ENCODE data around the gene KRTAP10-8. TPM values are rescaled to one million over a fixed set of nuclear protein-coding genes. Genes with fewer than 3 reads are reported as not detected.

KRTAP10-8 gene
- total RNA-seq, 1 donor from 2014 or later: not detected

GRCh38 chr21:44650973-44651675 is 39.2 kb downstream of the KRTAP10-8 start:
- no peaks in the 10 kb centered on the region for H3K27me3 ChIP-seq
- no peak overlapping the region for H3K4me2 ChIP-seq
- Mint-ChIP-seq H3K4me1 (peaks cover 10% of the 10 kb centered on the region), H3K9me3 (peaks cover 14% of the 10 kb centered on the region), H3K27me3 (ENCODE audit: insufficient read depth, low read depth) (peaks cover 18% of the 10 kb centered on the region), H3K36me3 (peaks cover 4% of the 10 kb centered on the region), H3K4me3 (no peak overlapping the region), H3K27ac (no peak overlapping the region)
- peaks cover 14% of the 10 kb centered on the region for H3K4me1 ChIP-seq
- H2AFZ ChIP-seq (replicated peaks): no peak overlapping the region
- no peak for TF ChIP-seq EZH2phosphoT487 (IDR thresholded peaks at IDR 0.05)
- no peak for TF ChIP-seq EZH2 (IDR thresholded peaks at IDR 0.05)
- no peak for TF ChIP-seq CTCF (IDR thresholded peaks at IDR 0.05)
- H3K9me3 ChIP-seq (ENCODE audit: low read depth): no peaks in the 10 kb centered on the region
- H4K20me1 ChIP-seq (ENCODE audit: low read depth): no peaks in the 10 kb centered on the region
- H3K36me3 ChIP-seq: no peaks in the 10 kb centered on the region
- no peak overlapping the region for H3K4me3 ChIP-seq
- H3K9ac ChIP-seq: no peak overlapping the region
- no peak overlapping the region for H3K27ac ChIP-seq
- no peaks in the 10 kb centered on the region for H3K79me2 ChIP-seq (ENCODE audit: low read depth)
- DNase-seq (ENCODE audit: low spot score): no peak
- peaks cover 7% of the 10 kb centered on the region for H3F3A ChIP-seq (ENCODE audit: low read depth)

GRCh38 chr21:44653123-44653522 is 41.2 kb downstream of the KRTAP10-8 start:
- Histone ChIP-seq H3K4me3 (no peak overlapping the region), H3K36me3 (no peaks in the 10 kb centered on the region), H3K27me3 (no peaks in the 10 kb centered on the region), H3K9me3 (ENCODE audit: low read depth) (no peaks in the 10 kb centered on the region), H4K20me1 (ENCODE audit: low read depth) (no peaks in the 10 kb centered on the region), H3K4me1 (no peaks in the 10 kb centered on the region), H3K27ac (no peak overlapping the region), H2AFZ (replicated peaks) (no peak overlapping the region), H3F3A (ENCODE audit: low read depth) (no peaks in the 10 kb centered on the region), H3K79me2 (ENCODE audit: low read depth) (no peaks in the 10 kb centered on the region), H3K4me2 (no peak overlapping the region), H3K9ac (no peak overlapping the region)
- no peaks in the 10 kb centered on the region for H3K4me1 Mint-ChIP-seq
- TF ChIP-seq EZH2phosphoT487 (IDR thresholded peaks at IDR 0.05) (no peak), EZH2 (IDR thresholded peaks at IDR 0.05) (no peak), CTCF (IDR thresholded peaks at IDR 0.05) (no peak)
- H3K4me3 Mint-ChIP-seq: no peak overlapping the region
- peaks cover 4% of the 10 kb centered on the region for H3K36me3 Mint-ChIP-seq
- H3K27me3 Mint-ChIP-seq (ENCODE audit: insufficient read depth, low read depth): peaks cover 7% of the 10 kb centered on the region
- H3K9me3 Mint-ChIP-seq: peaks cover 24% of the 10 kb centered on the region
- H3K27ac Mint-ChIP-seq: no peak overlapping the region
- no peak for DNase-seq (ENCODE audit: low spot score)

GRCh38 chr21:44653656-44654575 is 42.0 kb downstream of the KRTAP10-8 start:
- H3K36me3 ChIP-seq: no peaks in the 10 kb centered on the region
- DNase-seq (ENCODE audit: low spot score): no peak
- no peak overlapping the region for H3K27ac ChIP-seq
- no peak overlapping the region for H3K4me3 ChIP-seq
- Mint-ChIP-seq H3K9me3 (peaks cover 26% of the 10 kb centered on the region), H3K4me1 (no peaks in the 10 kb centered on the region), H3K27ac (no peak overlapping the region), H3K36me3 (peaks cover 4% of the 10 kb centered on the region), H3K27me3 (ENCODE audit: insufficient read depth, low read depth) (peaks cover 7% of the 10 kb centered on the region), H3K4me3 (no peak overlapping the region)
- no peaks in the 10 kb centered on the region for H3K9me3 ChIP-seq (ENCODE audit: low read depth)
- H2AFZ ChIP-seq (replicated peaks): no peak overlapping the region
- no peaks in the 10 kb centered on the region for H3K79me2 ChIP-seq (ENCODE audit: low read depth)
- H3K4me2 ChIP-seq: no peak overlapping the region
- H3K9ac ChIP-seq: no peak overlapping the region
- TF ChIP-seq CTCF (IDR thresholded peaks at IDR 0.05) (no peak), EZH2phosphoT487 (IDR thresholded peaks at IDR 0.05) (no peak), EZH2 (IDR thresholded peaks at IDR 0.05) (no peak)
- H3K4me1 ChIP-seq: no peaks in the 10 kb centered on the region
- no peaks in the 10 kb centered on the region for H3K27me3 ChIP-seq
- no peaks in the 10 kb centered on the region for H4K20me1 ChIP-seq (ENCODE audit: low read depth)
- no peaks in the 10 kb centered on the region for H3F3A ChIP-seq (ENCODE audit: low read depth)
